PC-3 (cell line): ENCODE measurements around the gene GPR107. TPM values are rescaled to one million over a fixed set of nuclear protein-coding genes. Genes with fewer than 3 reads are reported as not detected.
A peak's percentile ranks its signal among the peaks of the same experiment; 100 is the strongest.
"Not testable (repeated sequence)": the region's sequence is repeated elsewhere in the genome, so short reads cannot be mapped to it uniquely, and the experiment has no call there.

Experiments used
- ATAC-seq: fragments of 200-7000 bp; cut with Tn5 transposase; 2 replicates; pipeline ENCODE4 v1.9.1; 2020; ENCODE audit warnings: mild to moderate bottlenecking, moderate library complexity
- Bru-seq: library from RNA; stranded (reverse); fragments of 400-500 nt; gene quantifications from one replicate; lab custom pipeline; 2021; lab: Mats Ljungman, UMichigan
- BruChase-seq, 2 experiments: library from RNA; stranded (reverse); fragments of 400-500 nt; gene quantifications; one replicate each; lab custom pipeline; 2021; lab: Mats Ljungman, UMichigan
- BruUV-seq: library from RNA; stranded (reverse); fragments of 400-500 nt; replicated peaks from 2 replicates; lab custom pipeline; 2021; lab: Mats Ljungman, UMichigan
- CTCF ChIA-PET: fragments of 300-600 bp; sonication (Branson Sonifier 250); formaldehyde crosslinking; loops from one replicate; lab custom pipeline; 2022; ENCODE audit warnings: antibody characterized with exemption; lab: Charles Lee
- POLR2A ChIA-PET: fragments of 300-600 bp; sonication (Branson Sonifier 250); formaldehyde crosslinking; loops from one replicate; lab custom pipeline; 2022; ENCODE audit warnings: antibody characterized with exemption; ENCODE audit not compliant: unreplicated experiment; lab: Charles Lee
- DNase-seq: peaks from one replicate; pipeline ENCODE4 v3.0.0-alpha.2; 2015
- H2AFZ ChIP-seq: fragments of 300-600 bp; sonication (generic); 2 replicates; pipeline ENCODE4 v1.6.0; 2016; ENCODE audit warnings: antibody characterized with exemption, low read length
- H3F3A ChIP-seq: fragments of 300-600 bp; sonication (generic); one replicate; pipeline ENCODE4 v1.6.0; 2017; ENCODE audit warnings: antibody characterized with exemption, low read length, control low read depth, mild to moderate bottlenecking; ENCODE audit not compliant: unreplicated experiment
- H3K27ac ChIP-seq: fragments of 300-600 bp; sonication (generic); 2 replicates; pipeline ENCODE4 v1.5.1; 2016; ENCODE audit warnings: mild to moderate bottlenecking, low read length
- H3K27me3 ChIP-seq: fragments of 300-600 bp; sonication (generic); 2 replicates; pipeline ENCODE4 v1.6.1; 2016; ENCODE audit warnings: low read length, mixed read lengths
- H3K36me3 ChIP-seq: fragments of 300-600 bp; sonication (generic); 2 replicates; pipeline ENCODE4 v1.6.1; 2016; ENCODE audit warnings: low read depth, mixed run types, low read length, mixed read lengths
- H3K4me1 ChIP-seq: fragments of 300-600 bp; sonication (generic); 2 replicates; pipeline ENCODE4 v1.5.1; 2016; ENCODE audit warnings: low read length; ENCODE audit not compliant: insufficient read depth
- H3K4me2 ChIP-seq: fragments of 300-600 bp; sonication (generic); 2 replicates; pipeline ENCODE4 v1.6.0; 2016; ENCODE audit warnings: low read length
- H3K4me3 ChIP-seq: fragments of 300-600 bp; sonication (generic); 2 replicates; pipeline ENCODE4 v1.5.1; 2016; ENCODE audit warnings: mild to moderate bottlenecking, low read length, mixed read lengths
- H3K79me2 ChIP-seq: fragments of 300-600 bp; sonication (generic); 2 replicates; pipeline ENCODE4 v1.6.1; 2017; ENCODE audit warnings: low read length, mixed read lengths
- H3K9ac ChIP-seq: fragments of 300-600 bp; sonication (generic); 2 replicates; pipeline ENCODE4 v1.6.0; 2016; ENCODE audit warnings: mild to moderate bottlenecking, low read length
- H3K9me2 ChIP-seq: fragments of 300-600 bp; sonication (generic); replicated peaks from 2 replicates; pipeline ENCODE4 v1.6.1; 2016; ENCODE audit warnings: mixed run types, low read length, mixed read lengths
- H3K9me3 ChIP-seq: fragments of 300-600 bp; sonication (generic); 2 replicates; pipeline ENCODE4 v1.6.1; 2016; ENCODE audit warnings: low read length, mixed read lengths
- H4K20me1 ChIP-seq: fragments of 300-600 bp; sonication (generic); 2 replicates; pipeline ENCODE4 v1.6.1; 2016; ENCODE audit warnings: low read length, mixed read lengths
- EZH2 ChIP-seq: fragments of 300-600 bp; sonication (generic); IDR thresholded peaks from one replicate; pipeline ENCODE4 v1.6.1; 2017; ENCODE audit warnings: antibody characterized with exemption, mild to moderate bottlenecking, low read length; ENCODE audit not compliant: unreplicated experiment
- EZH2phosphoT487 ChIP-seq: fragments of 300-600 bp; sonication (generic); IDR thresholded peaks from 2 replicates; pipeline ENCODE4 v1.6.1; 2018; ENCODE audit warnings: mild to moderate bottlenecking, antibody characterized with exemption, low read length, borderline replicate concordance
- intact Hi-C: fragments of 100-400 bp; cut with micrococcal nuclease; formaldehyde crosslinking; loops from 2 replicates; pipeline ENCODE4 v1.9.0; 2023
- long read RNA-seq: library from polyadenylated mRNA; unstranded; transcript quantifications from one replicate; pipeline ENCODE4 v2.0.0, GENCODE V29; 2021; ENCODE audit not compliant: unreplicated experiment
- total RNA-seq: library from RNA; depleted of rRNA; stranded (reverse); fragments of >200 nt; gene quantifications from 2 replicates; pipeline ENCODE4 v1.2.3, GENCODE V29; 2014; rRNA removed
- TF ChIP-seq, protein P1 (sequence below): fragments of 300-600 bp; sonication (generic); conservative IDR thresholded peaks from 2 replicates; pipeline ENCODE4 v1.5.1; 2017; ENCODE audit warnings: antibody characterized with exemption, low read depth, mild to moderate bottlenecking, low read length

The GPR107 gene
- total RNA-seq (11.4 and 15.4 TPM in 2 replicates), Bru-seq, nascent RNA (percentile 74 among the genes with signal in this experiment), BruChase-seq, experiment 1, labeled RNA remaining after a 6-hour chase (percentile 80 among the genes with signal in this experiment), BruChase-seq, experiment 2, labeled RNA remaining after a 2-hour chase (percentile 79 among the genes with signal in this experiment)
- long read RNA-seq, full-length matches to known transcripts, result 3 of 19 reads
- long read RNA-seq, partial matches to known transcripts, result 6 of 19 reads
- long read RNA-seq, other reads (novel, unspliced or antisense), result 10 of 19 reads

DNA sequence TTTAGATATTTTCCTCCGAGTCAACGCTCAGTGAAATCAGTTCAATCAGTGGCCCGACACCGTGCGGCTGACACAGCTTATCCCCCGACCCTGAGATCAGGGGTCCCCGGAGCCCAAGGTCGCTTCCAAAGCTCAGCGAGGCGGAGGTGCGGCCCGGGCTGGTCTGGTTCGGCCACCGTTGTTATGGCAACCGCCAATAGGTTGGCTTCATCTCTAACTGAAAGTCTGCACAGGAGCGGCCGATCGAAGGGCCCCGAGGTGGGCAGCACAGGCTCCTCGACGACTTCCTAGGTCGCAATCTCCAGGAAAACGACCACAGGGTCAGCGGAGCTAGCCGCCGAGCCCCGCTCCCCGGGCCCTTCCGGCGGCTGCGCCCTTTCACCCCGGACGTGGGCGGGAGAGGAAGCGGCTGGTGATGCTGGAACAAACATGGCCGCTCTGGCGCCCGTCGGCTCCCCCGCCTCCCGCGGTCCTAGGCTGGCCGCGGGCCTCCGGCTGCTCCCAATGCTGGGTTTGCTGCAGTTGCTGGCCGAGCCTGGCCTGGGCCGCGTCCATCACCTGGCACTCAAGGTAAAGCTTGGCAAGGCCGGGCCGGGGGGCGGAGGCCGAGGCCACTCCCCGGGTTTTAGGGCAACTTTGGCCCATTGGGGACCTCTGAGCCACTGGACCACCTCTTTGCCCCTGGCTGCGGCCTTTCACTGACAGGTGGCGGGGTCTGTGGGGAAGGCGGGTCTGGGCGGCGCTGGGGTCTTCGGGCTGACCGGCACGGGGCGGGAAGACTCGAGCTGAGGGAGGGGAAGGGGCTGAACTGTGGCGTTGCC lies at the start of gene GPR107:
Gene GPR107 (plus strand): TSS at position 403 of the 821 bp plus-strand sequence. CDS start 27 bp downstream, at position 430.
- H3F3A ChIP-seq, result no peaks in the 10 kb centered on the region
- intact Hi-C loops, result no loop called here
- ChIA-PET POLR2A (interaction anchor here (0.6 kb wide), 1 partner anchor 15 kb away, joined by 4 read pairs; no protein-coding TSS in a partner anchor), CTCF (no interaction called here)
- H3K4me3 ChIP-seq, result peak within 1 kb of the TSS; percentile 95
- peak; percentile 86 for ATAC-seq
- no peaks in the 10 kb centered on the region for H3K36me3 ChIP-seq
- DNase-seq, result peak; percentile 56
- H3K9ac ChIP-seq, result peak within 1 kb of the TSS; percentile 94
- H3K27me3 ChIP-seq, result no peaks in the 10 kb centered on the region
- H3K27ac ChIP-seq, result peak within 1 kb of the TSS; percentile 70
- peaks cover 23% of the 10 kb centered on the region for H3K4me1 ChIP-seq
- peak within 1 kb of the TSS; percentile 86 for H2AFZ ChIP-seq
- no peaks in the 10 kb centered on the region for H4K20me1 ChIP-seq
- no peaks in the 10 kb centered on the region for H3K9me3 ChIP-seq
- TF ChIP-seq EZH2phosphoT487 (no peak), EZH2 (no peak)
- TF ChIP-seq, protein P1, sequence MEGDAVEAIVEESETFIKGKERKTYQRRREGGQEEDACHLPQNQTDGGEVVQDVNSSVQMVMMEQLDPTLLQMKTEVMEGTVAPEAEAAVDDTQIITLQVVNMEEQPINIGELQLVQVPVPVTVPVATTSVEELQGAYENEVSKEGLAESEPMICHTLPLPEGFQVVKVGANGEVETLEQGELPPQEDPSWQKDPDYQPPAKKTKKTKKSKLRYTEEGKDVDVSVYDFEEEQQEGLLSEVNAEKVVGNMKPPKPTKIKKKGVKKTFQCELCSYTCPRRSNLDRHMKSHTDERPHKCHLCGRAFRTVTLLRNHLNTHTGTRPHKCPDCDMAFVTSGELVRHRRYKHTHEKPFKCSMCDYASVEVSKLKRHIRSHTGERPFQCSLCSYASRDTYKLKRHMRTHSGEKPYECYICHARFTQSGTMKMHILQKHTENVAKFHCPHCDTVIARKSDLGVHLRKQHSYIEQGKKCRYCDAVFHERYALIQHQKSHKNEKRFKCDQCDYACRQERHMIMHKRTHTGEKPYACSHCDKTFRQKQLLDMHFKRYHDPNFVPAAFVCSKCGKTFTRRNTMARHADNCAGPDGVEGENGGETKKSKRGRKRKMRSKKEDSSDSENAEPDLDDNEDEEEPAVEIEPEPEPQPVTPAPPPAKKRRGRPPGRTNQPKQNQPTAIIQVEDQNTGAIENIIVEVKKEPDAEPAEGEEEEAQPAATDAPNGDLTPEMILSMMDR, result no peak
- BruUV-seq, result no TSS peak
- peaks cover 64% of the 10 kb centered on the region for H3K79me2 ChIP-seq
- peak within 1 kb of the TSS; percentile 95 for H3K4me2 ChIP-seq
- no peaks in the 10 kb centered on the region for H3K9me2 ChIP-seq

DNA sequence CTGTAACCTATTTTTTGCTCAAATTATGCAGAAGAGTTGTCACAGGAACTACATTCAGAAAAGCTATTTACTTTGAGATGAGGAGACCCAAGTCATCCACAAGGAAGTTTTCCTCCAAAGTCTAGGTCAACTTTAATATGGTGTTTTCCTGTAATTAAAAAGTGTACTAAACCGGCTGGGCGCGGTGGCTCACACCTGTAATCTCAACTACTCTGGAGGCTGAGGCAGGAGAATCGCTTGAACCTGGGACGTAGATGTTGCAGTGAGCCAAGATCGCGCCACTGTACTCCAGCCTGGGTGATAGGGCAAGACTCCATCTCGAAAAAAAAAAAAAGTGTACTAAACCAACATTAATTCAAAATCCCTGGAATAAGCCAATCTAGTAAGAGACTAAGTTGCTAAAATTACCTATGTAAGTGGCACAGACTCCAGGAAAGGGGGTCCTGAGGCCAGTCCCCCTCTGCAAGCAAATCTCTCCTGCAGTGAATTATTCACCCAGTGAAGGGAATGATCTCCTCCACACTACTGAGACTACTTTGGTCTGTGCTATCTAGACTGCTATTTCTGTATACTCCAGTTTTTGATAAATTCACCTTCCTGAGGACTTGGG lies 49.7 kb upstream of the GPR107 start:
- TF ChIP-seq, protein P1, result no peak
- TF ChIP-seq EZH2phosphoT487 (no peak), EZH2 (no peak)
- no peaks in the 10 kb centered on the region for H4K20me1 ChIP-seq
- no peak overlapping the region for H3K9ac ChIP-seq
- H3K9me2 ChIP-seq, result no peaks in the 10 kb centered on the region
- ATAC-seq (no peak), DNase-seq (no peak)
- ChIA-PET CTCF (no interaction called here), POLR2A (no interaction called here)
- H3K79me2 ChIP-seq, result peaks cover 36% of the 10 kb centered on the region
- no peaks in the 10 kb centered on the region for H3F3A ChIP-seq
- H3K4me1 ChIP-seq, result no peaks in the 10 kb centered on the region
- intact Hi-C loops, result no loop called here
- H3K36me3 ChIP-seq, result no peaks in the 10 kb centered on the region
- no peak overlapping the region for H3K27ac ChIP-seq
- no peak overlapping the region for H3K4me2 ChIP-seq
- no TSS peak for BruUV-seq
- H2AFZ ChIP-seq, result no peak overlapping the region
- no peaks in the 10 kb centered on the region for H3K9me3 ChIP-seq
- H3K27me3 ChIP-seq, result no peaks in the 10 kb centered on the region
- no peak overlapping the region for H3K4me3 ChIP-seq

DNA sequence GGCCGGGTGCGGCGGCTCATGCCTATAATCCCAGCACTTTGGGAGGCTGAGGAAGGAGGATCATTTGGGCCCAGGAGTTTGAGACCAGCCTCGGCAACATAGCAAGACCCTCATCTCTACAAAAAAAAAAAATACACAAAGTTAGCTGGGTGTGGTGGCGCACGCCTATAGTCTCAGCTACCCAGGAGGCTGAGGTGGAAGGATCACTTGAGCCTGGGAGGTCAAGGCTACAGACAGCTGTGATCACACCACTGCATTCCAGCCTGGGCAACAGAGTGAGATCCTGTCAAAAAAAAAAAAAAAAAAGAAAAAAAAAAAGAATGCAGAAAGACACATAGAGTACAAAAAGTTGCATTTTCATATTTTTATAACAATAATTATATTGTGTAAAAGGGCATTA lies 46.8 kb upstream of the GPR107 start:
- H3K36me3 ChIP-seq, BruUV-seq, H3K27ac ChIP-seq, H3F3A ChIP-seq, H3K4me2 ChIP-seq, DNase-seq, H3K4me1 ChIP-seq, intact Hi-C loops, H4K20me1 ChIP-seq, H2AFZ ChIP-seq, H3K9me2 ChIP-seq, CTCF ChIA-PET, H3K9me3 ChIP-seq, H3K4me3 ChIP-seq, POLR2A ChIA-PET, ATAC-seq, H3K27me3 ChIP-seq, H3K9ac ChIP-seq: not testable (repeated sequence)
- H3K79me2 ChIP-seq, result peaks cover 43% of the 10 kb centered on the region
